H1 (cell line): ENCODE data around the gene DHX38. TPM values are rescaled to one million over a fixed set of nuclear protein-coding genes. Genes with fewer than 3 reads are reported as not detected.
"Not testable (repeated sequence)": the region's sequence is repeated elsewhere in the genome, so short reads cannot be mapped to it uniquely, and the experiment has no call there.

ENCODE experiments used
- CTCF ChIA-PET: fragments of 300-600 bp; sonication (Branson Sonifier 250); formaldehyde crosslinking; loops from one replicate; lab custom pipeline; 2021; ENCODE audit not compliant: partially characterized antibody; lab: Charles Lee
- POLR2A ChIA-PET: fragments of 300-600 bp; sonication (Branson Sonifier 250); formaldehyde crosslinking; loops from one replicate; lab custom pipeline; 2021; ENCODE audit warnings: inconsistent platforms; ENCODE audit not compliant: partially characterized antibody; lab: Charles Lee
- DNase-seq, 2 experiments: peaks; one replicate each; pipeline versions ENCODE4 v3.0.0 to v3.0.0-alpha.2; 2010 to 2022; ENCODE audit warnings: low spot score in 2 of 2, low read depth in 1 of 2, mixed read lengths in 1 of 2
- FAIRE-seq: peaks from 2 replicates; lab custom pipeline; 2011; peaks lifted over from hg19 to GRCh38; lab: Jason Lieb, UNC
- H2AFZ ChIP-seq: 2 replicates; pipeline ENCODE4 v1.8.1; 2012; ENCODE audit warnings: low read length, inconsistent platforms
- H2AK5ac ChIP-seq: 2 replicates; pipeline ENCODE4 v1.6.1; 2013; ENCODE audit warnings: low read depth, low read length
- H2BK120ac ChIP-seq: replicated peaks from 2 replicates; pipeline ENCODE3; 2013; ENCODE audit warnings: low read depth, low read length, inconsistent platforms
- H2BK12ac ChIP-seq: 2 replicates; pipeline ENCODE4 v1.6.1; 2013; ENCODE audit warnings: low read depth, low read length
- H2BK15ac ChIP-seq: 2 replicates; pipeline ENCODE4 v1.6.1; 2013; ENCODE audit warnings: low read length
- H2BK20ac ChIP-seq: 2 replicates; pipeline ENCODE4 v1.6.1; 2013; ENCODE audit warnings: low read length
- H2BK5ac ChIP-seq: 2 replicates; pipeline ENCODE4 v1.6.1; 2013; ENCODE audit warnings: low read depth, low read length
- H3K14ac ChIP-seq: 2 replicates; pipeline ENCODE4 v1.6.1; 2013; ENCODE audit warnings: inconsistent platforms; ENCODE audit not compliant: insufficient read length
- H3K18ac ChIP-seq: 2 replicates; pipeline ENCODE4 v1.6.1; 2013; ENCODE audit warnings: low read length; ENCODE audit errors: extremely low read depth
- H3K23ac ChIP-seq: 2 replicates; pipeline ENCODE4 v1.6.1; 2013; ENCODE audit warnings: inconsistent platforms; ENCODE audit not compliant: insufficient read length
- H3K23me2 ChIP-seq: 2 replicates; pipeline ENCODE4 v1.6.1; 2013; ENCODE audit warnings: low read depth, low read length
- H3K27ac ChIP-seq: 2 replicates; pipeline ENCODE4 v1.6.1; 2011; ENCODE audit warnings: low read depth, low read length, inconsistent platforms
- H3K27me3 ChIP-seq, 4 experiments: replicated peaks in 1 of 4; 1 replicate in 1 of 4; 2 replicates in 3 of 4; pipeline versions ENCODE4 v1.6.1 to v1.8.1; 2011 to 2013; ENCODE audit warnings: low read length in 3 of 4, mild to moderate bottlenecking in 3 of 4, inconsistent platforms in 2 of 4, mixed read lengths in 2 of 4, moderate library complexity in 1 of 4; ENCODE audit not compliant: control insufficient read depth in 3 of 4, insufficient read depth in 3 of 4; ENCODE audit errors: extremely low read depth in 1 of 4
- H3K36me3 ChIP-seq, 4 experiments: 2 replicates each; pipeline versions ENCODE4 v1.6.1 to v1.8.1; 2011 to 2013; ENCODE audit warnings: mild to moderate bottlenecking in 4 of 4, low read length in 3 of 4, moderate library complexity in 2 of 4, control low read depth in 1 of 4, inconsistent platforms in 1 of 4; ENCODE audit not compliant: insufficient read depth in 4 of 4, control insufficient read depth in 2 of 4
- H3K4ac ChIP-seq: replicated peaks from 2 replicates; pipeline ENCODE3; 2013; ENCODE audit warnings: low read length, low read depth, mixed read lengths, inconsistent platforms; ENCODE audit not compliant: insufficient read length
- H3K4me1 ChIP-seq, 4 experiments: replicated peaks in 1 of 4; 1 replicate in 1 of 4; 2 replicates in 3 of 4; pipeline versions ENCODE4 v1.6.1 to v1.8.1; 2011 to 2013; ENCODE audit warnings: low read length in 3 of 4, inconsistent platforms in 2 of 4, mixed read lengths in 1 of 4; ENCODE audit not compliant: insufficient read depth in 4 of 4, control insufficient read depth in 3 of 4
- H3K4me2 ChIP-seq, 2 experiments: 2 replicates each; pipeline versions ENCODE4 v1.6.1 to v1.8.1; 2011 to 2013; ENCODE audit warnings: low read depth in 2 of 2, low read length in 2 of 2, control low read depth in 1 of 2, inconsistent platforms in 1 of 2, mild to moderate bottlenecking in 1 of 2; ENCODE audit not compliant: insufficient read depth in 1 of 2
- H3K4me3 ChIP-seq, 4 experiments: fragments of 200-600, 300-600 bp in 1 of 4; sonication (generic), shearing (Covaris generic), sonication (Bioruptor Twin) in 1 of 4; 2 replicates each; pipeline versions ENCODE4 v1.5.1 to v1.8.1; 2011 to 2016; ENCODE audit warnings: low read length in 4 of 4, low read depth in 3 of 4, control low read depth in 2 of 4, inconsistent platforms in 2 of 4, mild to moderate bottlenecking in 2 of 4, mixed read lengths in 1 of 4, moderate library complexity in 1 of 4; ENCODE audit not compliant: insufficient read depth in 2 of 4; ENCODE audit errors: extremely low read depth in 1 of 4
- H3K56ac ChIP-seq: replicated peaks from 2 replicates; pipeline ENCODE3; 2013; ENCODE audit warnings: low read depth, mild to moderate bottlenecking, mixed read lengths, low read length, inconsistent platforms; ENCODE audit not compliant: insufficient read length
- H3K79me1 ChIP-seq: 2 replicates; pipeline ENCODE4 v1.6.1; 2013; ENCODE audit warnings: low read depth, low read length, control low read depth
- H3K79me2 ChIP-seq, 2 experiments: 2 replicates each; pipeline versions ENCODE4 v1.6.1 to v1.8.1; 2012 to 2013; ENCODE audit warnings: low read length in 2 of 2, mild to moderate bottlenecking in 2 of 2, inconsistent platforms in 1 of 2; ENCODE audit not compliant: insufficient read depth in 2 of 2, control insufficient read depth in 1 of 2
- H3K9ac ChIP-seq, 4 experiments: replicated peaks in 1 of 4; 1 replicate in 1 of 4; 2 replicates in 3 of 4; pipeline versions ENCODE4 v1.6.1 to v1.8.1; 2011 to 2013; ENCODE audit warnings: low read depth in 3 of 4, low read length in 3 of 4, control low read depth in 2 of 4, mild to moderate bottlenecking in 2 of 4, moderate library complexity in 2 of 4, inconsistent platforms in 1 of 4; ENCODE audit errors: extremely low read depth in 1 of 4
- H3K9me3 ChIP-seq, 2 experiments: 2 replicates each; pipeline versions ENCODE4 v1.6.1 to v1.8.1; 2012 to 2013; ENCODE audit warnings: mild to moderate bottlenecking in 2 of 2, moderate library complexity in 2 of 2, control low read depth in 1 of 2, inconsistent platforms in 1 of 2, low read depth in 1 of 2, low read length in 1 of 2, mixed read lengths in 1 of 2; ENCODE audit not compliant: insufficient read depth in 2 of 2
- H4K20me1 ChIP-seq, 2 experiments: replicated peaks in 1 of 2; 2 replicates each; pipeline versions ENCODE3 to v1.8.1; 2011 to 2013; ENCODE audit warnings: inconsistent platforms in 2 of 2, low read length in 2 of 2, mild to moderate bottlenecking in 1 of 2; ENCODE audit not compliant: insufficient read depth in 2 of 2, control insufficient read depth in 1 of 2
- H4K5ac ChIP-seq: 2 replicates; pipeline ENCODE4 v1.6.1; 2013; ENCODE audit warnings: low read length, low read depth, mixed read lengths, inconsistent platforms; ENCODE audit not compliant: insufficient read length
- H4K8ac ChIP-seq: 2 replicates; pipeline ENCODE4 v1.8.0; 2013; ENCODE audit warnings: mild to moderate bottlenecking, moderate library complexity, low read length, inconsistent platforms; ENCODE audit not compliant: insufficient read depth; ENCODE audit errors: extremely low read depth
- H4K91ac ChIP-seq: replicated peaks from 2 replicates; pipeline ENCODE3; 2013; ENCODE audit warnings: low read length, mixed read lengths, inconsistent platforms; ENCODE audit not compliant: insufficient read length
- CTCF ChIP-seq, 3 experiments: IDR thresholded peaks; 1 replicate in 2 of 3; 2 replicates in 1 of 3; pipeline versions ENCODE4 v1.5.1 to v1.6.1; 2011; ENCODE audit warnings: low read length in 3 of 3, mild to moderate bottlenecking in 3 of 3, inconsistent platforms in 2 of 3, low read depth in 1 of 3, moderate library complexity in 1 of 3; ENCODE audit not compliant: insufficient read depth in 1 of 3; ENCODE audit errors: control extremely low read depth in 1 of 3
- HDAC2 ChIP-seq, 2 experiments: fragments of 300-600 bp in 1 of 2; sonication (generic) in 1 of 2; IDR thresholded peaks; 2 replicates each; pipeline ENCODE4 v1.6.1; 2011 to 2012; ENCODE audit warnings: low read depth in 2 of 2, low read length in 2 of 2, mild to moderate bottlenecking in 2 of 2, moderate library complexity in 2 of 2, borderline replicate concordance in 1 of 2, inconsistent platforms in 1 of 2
- WGBS, 2 experiments: shearing (Covaris generic) in 1 of 2; methylation state at CpG; one replicate each; pipeline versions ENCODE4 v1.1.6 to v1.1.7; 2013 to 2015; ENCODE audit warnings: low lambda C conversion rate in 2 of 2, mixed read lengths in 2 of 2, inconsistent platforms in 1 of 2, low coverage in 1 of 2, missing lambda C conversion rate in 1 of 2; ENCODE audit not compliant: insufficient replicate concordance in 2 of 2, insufficient coverage in 1 of 2, insufficient read length in 1 of 2; ENCODE audit errors: extremely low coverage in 1 of 2, missing lambda C conversion rate in 1 of 2; 5-methylcytosine and 5-hydroxymethylcytosine counted together
- polyA plus RNA-seq, 7 experiments: library from polyadenylated mRNA; depleted of rRNA in 3 of 7; stranded (reverse) in 5 of 7; unstranded in 2 of 7; fragments of >200 nt in 5 of 7; fragments of 200-250 nt in 2 of 7; gene quantifications; 1 replicate in 5 of 7; 2 replicates in 1 of 7; 4 replicates in 1 of 7; pipeline versions ENCODE4 v1.2.1 to v1.2.3, GENCODE V29; 2011 to 2013; ENCODE audit warnings: missing spikeins in 2 of 7, mixed read lengths in 2 of 7
- total RNA-seq: library from RNA; stranded (reverse); fragmentation: NEBNext Ultra II Directional; extraction: Animal tissue kit (Norgen Biotek cat#: 25700); gene quantifications from 2 replicates; pipeline ENCODE4 v1.2.1, GENCODE V29; 2021

DHX38 gene
- total and polyA plus RNA-seq, 2 of the 8 experiments (the other 6 are each of a cell fraction or from before 2014, with no cell fraction given): 27.3 to 53.5 TPM

GRCh38 chr16:72051818-72052217 lies 41.8 kb upstream of the DHX38 start (continued):
- TF ChIP-seq CTCF (IDR thresholded peaks at IDR 0.05; ENCODE audit: control extremely low read depth in 1 of 3, insufficient read depth in 1 of 3, low read depth in 1 of 3, low read length in 3 of 3) (no peak), HDAC2 (IDR thresholded peaks at IDR 0.05; ENCODE audit: borderline replicate concordance in 1 of 2, low read depth in 2 of 2, low read length in 2 of 2) (no peak)
- TF ChIP-seq, all 59 proteins: peak for 0

GRCh38 chr16:72054254-72054847 lies 39.3 kb upstream of the DHX38 start, which contains the start of gene HP:
HP (plus strand) TSS chr16:72054505; CDS start chr16:72054653, 148 bp downstream.
- H3K56ac ChIP-seq, H3K4me3 ChIP-seq, H2BK5ac ChIP-seq, H3K4me2 ChIP-seq, FAIRE-seq, H2AFZ ChIP-seq, H2BK12ac ChIP-seq, H2BK20ac ChIP-seq, H3K36me3 ChIP-seq, H4K91ac ChIP-seq, H4K20me1 ChIP-seq, H2BK15ac ChIP-seq, H3K27ac ChIP-seq, H3K79me1 ChIP-seq, H3K9ac ChIP-seq, H3K14ac ChIP-seq, H2BK120ac ChIP-seq, H3K23ac ChIP-seq, H3K4me1 ChIP-seq, H3K9me3 ChIP-seq, H3K27me3 ChIP-seq, H3K4ac ChIP-seq, H3K23me2 ChIP-seq, H4K5ac ChIP-seq, H3K79me2 ChIP-seq, H2AK5ac ChIP-seq, H3K18ac ChIP-seq, DNase-seq, H4K8ac ChIP-seq: not testable (repeated sequence)
- POLR2A ChIA-PET: interaction anchor here (1.3 kb wide), 1 partner anchor 17 kb away, joined by 4 read pairs; no protein-coding TSS in a partner anchor
- CTCF ChIA-PET: interaction anchor here (0.6 to 1.9 kb wide), 3 partner anchors 10 to 56 kb away, joined by 3 to 10 read pairs (median 6); no protein-coding TSS in a partner anchor
- 73% methylated on average over 5 of the region's 5 CpGs; no CpG with 5 or more reads in 1 of the 2 experiments for WGBS, 2 experiments
